Measurements from ENCODE around the gene SMIM23.

SMIM23 gene

DNA sequence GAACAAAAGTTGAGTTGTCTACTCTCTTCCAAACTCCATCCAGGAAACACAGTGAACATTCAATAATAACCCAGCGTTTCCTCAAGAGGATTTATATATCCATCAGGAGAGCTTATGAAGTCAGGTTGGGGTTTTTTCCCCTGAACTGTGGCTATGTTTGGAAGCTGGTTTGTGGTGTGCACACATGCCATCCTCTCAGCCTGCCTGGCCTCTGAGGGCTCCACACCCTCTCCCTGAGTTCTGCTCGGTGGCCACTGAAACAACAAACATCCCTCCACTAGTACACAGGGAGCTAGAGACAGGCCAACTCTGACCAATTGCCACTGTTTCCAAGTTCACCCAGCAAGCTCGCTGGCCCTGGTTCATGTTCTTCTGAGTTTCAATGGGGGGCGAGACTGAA is 35.7 kb downstream of the SMIM23 start:
- DNase-seq: no peak

DNA sequence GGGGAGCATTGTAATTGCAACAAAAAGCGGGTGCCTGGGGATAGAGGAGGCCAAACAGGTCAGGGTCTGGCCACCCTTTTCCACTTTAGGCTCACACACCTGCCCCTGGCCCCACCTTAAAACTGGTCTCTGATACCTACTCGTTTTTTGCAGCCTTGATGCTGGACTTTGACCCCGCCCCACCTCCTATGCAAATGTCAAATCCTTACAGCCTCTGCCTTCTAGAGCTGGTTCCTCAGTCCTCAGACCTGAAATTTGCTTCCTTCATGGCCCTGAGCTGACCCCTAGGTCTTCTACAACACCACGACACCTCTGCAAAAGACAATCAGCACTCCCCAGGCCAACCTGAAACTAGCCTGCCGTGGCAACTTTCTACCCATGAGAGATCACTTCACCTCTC is 37.7 kb downstream of the SMIM23 start:
- DNase-seq: no peak

DNA sequence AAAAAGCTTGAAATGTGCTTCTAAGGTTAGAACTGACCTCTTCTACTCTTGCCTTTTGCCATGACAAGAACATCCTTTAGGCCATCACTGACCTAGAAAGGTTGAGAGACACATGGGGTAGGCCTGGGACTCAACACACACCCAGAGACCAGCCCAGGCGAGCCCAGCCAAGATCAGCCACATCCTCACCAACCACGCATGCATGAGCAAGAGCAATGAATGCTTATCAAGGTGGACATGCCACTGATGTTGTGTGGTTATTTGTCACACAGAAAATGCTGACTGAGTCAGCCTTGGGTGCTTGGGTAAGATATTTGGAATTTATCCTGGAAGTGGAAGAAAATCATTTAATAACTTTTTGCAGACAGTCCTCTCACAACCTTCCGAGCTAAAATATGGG is 39.4 kb downstream of the SMIM23 start:
- no peak for DNase-seq

DNA sequence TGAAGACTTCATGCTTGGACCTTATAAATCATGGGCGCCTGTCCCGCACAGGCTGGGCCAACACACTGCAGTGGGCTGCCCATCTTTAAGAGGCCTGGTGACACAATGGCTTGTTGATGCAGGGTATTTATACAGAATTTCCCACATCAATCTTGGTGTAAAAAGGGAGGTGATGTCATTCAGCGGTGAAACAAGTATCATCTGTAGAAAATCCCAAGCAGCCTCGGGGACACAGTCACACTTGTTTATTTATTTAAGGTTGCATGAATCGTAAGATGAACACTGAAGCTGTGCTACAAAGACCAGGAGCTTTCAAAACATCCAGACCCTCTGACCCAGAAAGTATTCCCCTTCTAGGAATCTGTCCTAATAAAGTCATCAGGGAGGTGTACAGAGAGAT is 40.5 kb downstream of the SMIM23 start:
- DNase-seq: peak; percentile 11

DNA sequence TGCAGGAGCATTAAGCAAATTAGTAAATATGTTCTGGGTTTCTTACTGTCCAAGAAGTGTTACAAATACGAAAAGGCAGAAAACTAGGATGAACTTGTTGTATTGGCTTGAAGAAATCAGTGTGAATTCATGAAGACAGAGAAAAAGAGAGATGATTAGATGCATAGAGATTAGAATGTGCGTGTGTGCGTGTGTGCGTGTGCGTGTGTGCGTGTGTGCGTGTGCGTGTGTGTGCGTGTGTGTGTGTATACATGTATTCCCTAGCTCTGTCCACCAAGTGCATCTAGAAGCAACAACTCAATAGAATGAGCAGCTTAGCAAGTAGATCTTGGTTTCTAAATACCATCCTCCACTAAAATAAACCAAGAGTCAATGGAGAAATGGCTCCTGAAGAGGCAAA is 41.5 kb downstream of the SMIM23 start:
- no peak for DNase-seq

DNA sequence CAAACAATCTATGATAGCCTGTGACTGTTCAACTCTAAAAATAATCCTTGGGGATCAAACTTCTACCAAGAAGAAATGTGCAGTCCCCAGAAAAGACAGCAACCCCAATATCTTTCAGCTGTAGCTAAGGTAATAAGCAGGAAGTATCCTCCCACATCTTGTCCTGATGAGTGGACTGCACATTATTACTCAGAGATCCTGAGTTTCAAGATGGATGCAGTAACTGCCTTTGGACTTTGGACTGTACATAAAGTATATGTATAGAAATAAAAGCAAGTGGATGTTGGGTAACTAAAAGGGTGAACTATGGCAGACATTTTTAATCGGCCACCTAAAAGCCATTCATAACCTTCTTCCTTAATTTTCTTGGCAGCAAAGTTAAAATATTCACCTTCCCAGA is 45.1 kb downstream of the SMIM23 start:
- DNase-seq: no peak

DNA sequence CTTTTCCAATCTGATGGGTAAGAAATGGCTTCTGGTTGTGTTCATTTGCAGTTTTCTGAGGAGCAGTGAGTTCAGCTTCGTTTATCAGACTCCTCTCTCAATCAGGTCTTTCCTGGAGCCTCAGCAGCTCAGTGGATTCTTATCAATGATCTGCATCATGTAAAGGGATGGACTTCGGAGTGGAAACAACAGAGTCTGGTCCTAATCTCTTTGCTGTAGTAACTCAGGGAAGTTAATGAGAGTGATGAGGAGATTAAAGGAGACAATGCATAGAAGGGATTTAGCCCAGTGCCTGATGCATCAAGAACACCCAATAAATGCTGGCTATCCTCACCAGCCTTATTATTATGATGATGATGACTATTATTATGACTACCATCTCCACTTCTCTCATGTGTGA is 47.2 kb downstream of the SMIM23 start:
- no peak for DNase-seq

DNA sequence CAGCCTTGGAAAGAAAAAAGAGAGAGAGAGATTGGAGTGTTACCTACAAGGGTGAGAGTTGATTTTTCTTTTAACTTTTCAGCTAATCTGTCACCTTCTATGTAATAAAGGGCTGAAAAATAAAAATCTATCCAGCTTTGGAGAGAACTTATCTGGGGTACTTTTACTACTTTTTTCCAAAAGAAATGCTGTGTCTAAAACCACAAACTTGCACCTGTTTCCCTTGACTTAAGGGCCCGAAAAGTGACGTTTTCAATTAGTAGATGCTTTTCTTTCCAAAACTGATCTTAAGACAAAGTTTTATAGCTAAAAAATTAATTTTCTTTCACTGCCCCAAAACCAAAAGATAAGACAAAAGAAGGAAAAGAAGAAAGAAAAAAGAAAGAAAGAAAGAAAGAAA is 48.8 kb downstream of the SMIM23 start:
- no peak for DNase-seq

DNA sequence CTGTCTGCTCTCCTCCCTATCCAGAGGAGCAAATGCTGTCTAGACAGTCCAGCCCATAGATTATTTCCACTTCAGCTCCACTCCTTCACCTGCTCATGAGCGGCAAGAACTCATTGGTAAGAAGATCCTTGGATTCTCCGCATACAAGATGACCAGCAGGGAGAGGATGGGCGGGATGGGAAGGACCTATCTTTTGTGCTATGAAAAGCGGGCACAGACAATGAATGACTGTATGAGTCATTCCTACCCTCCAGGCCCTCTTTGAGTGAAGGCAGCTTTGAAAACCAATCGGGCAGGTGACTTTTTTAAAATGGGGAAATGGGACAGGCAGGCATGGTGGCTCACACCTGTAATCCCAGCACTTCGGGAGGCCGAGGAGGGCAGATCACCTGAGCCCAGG is 49.4 kb downstream of the SMIM23 start:
- no peak for DNase-seq

DNA sequence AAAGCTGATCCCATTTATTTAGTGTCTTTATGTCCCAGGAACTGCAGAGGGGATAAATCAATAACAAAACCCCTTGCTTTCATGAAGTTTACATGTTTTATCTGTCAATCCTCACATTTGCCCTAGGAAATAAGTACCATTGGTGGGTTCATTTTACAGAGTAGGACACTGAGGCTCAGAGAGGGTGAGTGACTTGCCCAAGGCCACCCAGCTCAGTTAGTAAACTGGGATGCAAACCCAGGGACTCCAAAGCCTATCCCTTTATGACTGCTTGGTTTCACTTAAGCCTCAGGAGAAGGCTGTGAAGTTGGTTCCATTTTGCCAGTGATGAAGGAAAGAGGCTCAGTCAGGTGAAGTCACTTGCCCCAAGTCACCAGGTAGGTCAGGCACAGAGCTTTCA is 51.9 kb downstream of the SMIM23 start:
- no peak for DNase-seq

DNA sequence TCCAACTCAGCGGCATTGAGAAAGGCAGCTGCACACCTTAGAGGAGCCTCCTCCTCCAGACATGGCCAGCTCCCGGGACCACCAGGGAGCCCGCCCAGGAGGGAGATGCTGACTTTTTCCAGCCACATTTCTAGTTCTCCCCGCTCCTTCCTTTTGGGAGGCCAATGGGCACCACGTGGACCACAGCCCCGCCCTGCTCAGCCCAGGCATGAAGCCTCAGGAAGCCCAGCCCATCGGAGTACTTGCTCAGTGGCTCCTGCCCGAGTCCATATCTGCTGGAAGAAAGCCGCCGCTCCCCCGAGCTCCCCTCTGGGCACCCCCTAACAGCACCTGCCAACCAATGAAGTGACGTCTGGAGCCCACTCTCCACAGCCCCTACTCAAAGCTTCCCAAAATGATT is 52.4 kb downstream of the SMIM23 start:
- no peak for DNase-seq

DNA sequence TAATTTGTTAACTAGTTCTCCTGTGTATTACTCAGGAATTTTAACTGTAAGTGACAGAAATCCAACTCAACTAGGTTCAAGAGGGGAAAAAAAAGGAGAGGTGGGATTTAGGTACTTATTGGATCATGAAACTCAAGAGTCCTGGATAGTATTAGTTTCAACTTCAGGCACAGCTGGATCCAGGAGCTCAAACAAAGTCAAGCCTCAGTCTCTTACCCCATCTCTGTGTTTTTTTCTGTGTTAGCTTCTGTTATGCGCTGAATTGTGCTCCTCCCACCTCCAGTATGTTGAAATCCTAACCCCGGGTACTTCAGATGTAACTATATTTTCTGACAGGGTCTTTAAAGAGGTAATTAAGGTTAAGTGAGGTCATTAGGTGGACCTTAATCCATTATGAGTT is 53.5 kb downstream of the SMIM23 start:
- no peak for DNase-seq

DNA sequence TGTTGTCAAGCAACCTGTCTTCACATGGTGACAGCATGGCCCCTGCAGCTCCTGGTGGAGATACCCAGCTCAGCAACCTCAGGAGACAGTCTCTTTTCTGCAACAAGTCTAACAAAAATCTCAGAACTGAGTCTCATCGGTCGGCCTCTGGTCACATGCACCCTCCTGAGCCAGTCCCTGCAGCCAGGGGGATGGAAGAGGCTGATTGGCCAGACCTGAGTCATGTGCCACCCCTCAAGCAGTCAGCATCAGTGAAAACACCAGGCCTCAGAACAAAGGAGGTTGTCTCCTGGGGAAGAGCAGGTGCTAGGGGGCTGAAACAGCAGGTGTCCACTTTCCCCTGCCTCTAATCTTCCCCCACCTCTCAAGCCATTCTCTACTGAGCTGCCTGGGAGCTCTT is 54.4 kb downstream of the SMIM23 start:
- DNase-seq: no peak

Data from kidney glomerular epithelial cell (primary cell).